ELR (cell line): ENCODE measurements around the gene COQ10A.

ENCODE experiments used
- DNase-seq: peaks from one replicate; pipeline ENCODE4 v3.0.0-alpha.2; 2015; ENCODE audit warnings: low read depth

Gene COQ10A

DNA sequence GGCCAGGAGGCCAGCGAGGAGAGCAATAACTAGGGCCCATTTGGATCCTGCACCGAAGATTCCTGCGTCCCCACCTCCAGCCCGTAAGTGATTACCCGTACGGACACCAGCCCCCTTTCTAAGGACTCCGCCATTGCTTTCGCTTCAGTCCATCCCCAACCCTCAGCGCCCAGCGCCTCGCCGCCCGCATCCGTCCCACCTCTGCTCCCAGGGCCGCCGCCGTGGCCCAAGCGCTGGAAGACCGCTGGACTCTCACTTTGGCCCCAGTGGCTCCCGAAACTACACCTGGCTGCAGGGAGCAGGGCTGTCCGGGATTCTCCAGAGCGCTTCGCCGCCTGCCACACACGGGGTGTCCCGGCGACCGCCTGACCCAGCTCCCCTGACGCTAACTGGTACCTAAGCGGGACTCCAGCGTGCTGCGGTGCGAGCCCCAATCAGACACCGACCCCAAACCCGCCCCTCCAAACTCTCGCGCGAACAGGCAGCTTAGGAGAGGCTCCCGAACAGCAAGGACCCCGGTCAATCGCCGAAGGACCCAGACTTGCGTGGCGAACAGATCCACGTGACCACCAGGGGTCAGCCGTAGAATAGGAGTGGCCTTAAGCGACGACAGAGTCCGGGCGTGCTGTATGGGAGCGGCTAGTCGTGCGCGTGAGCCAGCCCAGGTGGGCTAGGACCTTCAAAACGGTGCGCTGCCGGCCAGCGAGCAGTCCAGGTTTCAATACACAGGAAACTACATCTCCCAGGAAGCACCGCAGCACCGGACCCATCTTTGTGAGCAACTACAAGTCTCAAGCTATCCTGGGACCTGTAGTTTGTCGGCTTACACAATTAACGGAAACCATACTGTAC lies 49.1 kb downstream of the COQ10A start, which contains the start of gene CNPY2:
TSS of gene CNPY2 (minus strand) at position 367 of the 852 bp plus-strand sequence. CDS start 771 bp downstream, outside the sequence.
- DNase-seq = peak; percentile 99

DNA sequence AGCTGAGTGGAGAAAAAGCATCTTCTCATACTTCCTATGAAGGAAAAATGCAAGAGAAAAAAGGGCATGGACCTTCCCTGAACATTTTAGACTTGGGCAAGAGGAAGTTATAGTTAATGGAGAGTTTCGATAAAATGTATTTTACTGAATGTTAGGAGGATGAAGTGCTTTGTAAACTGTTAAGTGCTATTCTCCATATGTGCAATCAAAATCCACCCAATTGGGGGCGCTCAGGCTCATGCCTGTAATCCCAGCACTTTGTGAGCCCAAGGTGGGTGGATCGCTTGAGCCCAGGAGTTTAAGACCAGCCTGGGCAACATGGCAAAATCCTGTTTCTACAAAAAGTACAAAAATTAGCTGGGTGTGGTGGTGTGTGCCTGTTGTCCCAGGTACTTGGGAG lies 50.9 kb downstream of the COQ10A start:
- DNase-seq = no peak
